Vagina (tissue), 2 donors: ENCODE results near the gene ZNF28. TPM values are rescaled to one million over a fixed set of nuclear protein-coding genes. Genes with fewer than 3 reads are reported as not detected.
"Not testable (repeated sequence)": the region's sequence is repeated elsewhere in the genome, so short reads cannot be mapped to it uniquely, and the experiment has no call there.

ENCODE experiments used
- DNase-seq, 2 donors: peaks; one replicate each; pipeline ENCODE4 v3.0.0-alpha.2; 2017; ENCODE audit errors: extremely low spot score in 2 of 2
- H3K27ac ChIP-seq: fragments of 200-600 bp; sonication (generic); one replicate; pipeline ENCODE4 v1.5.1; 2019
- H3K27me3 ChIP-seq: fragments of 200-600 bp; sonication (generic); one replicate; pipeline ENCODE4 v1.5.1; 2019
- H3K36me3 ChIP-seq, 2 donors: fragments of 200-600 bp; sonication (generic); one replicate each; pipeline ENCODE4 v1.5.1; 2017 to 2019
- H3K4me1 ChIP-seq: fragments of 200-600 bp; sonication (generic); one replicate; pipeline ENCODE4 v1.5.1; 2019
- H3K4me3 ChIP-seq, 2 donors: fragments of 200-600 bp; sonication (generic); 1 replicate in 1 of 2; 2 replicates in 1 of 2; pipeline ENCODE4 v1.5.1; 2016 to 2019
- H3K9me3 ChIP-seq: fragments of 200-600 bp; sonication (generic); one replicate; pipeline ENCODE4 v1.5.1; 2019
- POLR2A ChIP-seq, 2 donors: fragments of 450-650 bp; IDR thresholded peaks; one replicate each; pipeline ENCODE4 v1.6.1; 2017; ENCODE audit warnings: antibody characterized with exemption in 2 of 2, mild to moderate bottlenecking in 2 of 2, moderate library complexity in 2 of 2
- POLR2AphosphoS5 ChIP-seq, 2 donors: sonication (generic); formaldehyde crosslinking; IDR thresholded peaks; one replicate each; pipeline ENCODE4 v1.9.0; 2017; ENCODE audit warnings: antibody characterized with exemption in 2 of 2, mild to moderate bottlenecking in 2 of 2, low read depth in 1 of 2; ENCODE audit not compliant: insufficient read depth in 1 of 2
- intact Hi-C: fragments of 100-400 bp; cut with DNase I; formaldehyde crosslinking; loops from one replicate; pipeline ENCODE4 v1.15.1; 2023
- total RNA-seq: library from RNA; depleted of rRNA; stranded (reverse); fragments of >200 nt; gene quantifications from one replicate; pipeline ENCODE4 v1.2.3, GENCODE V29; 2016
- TF ChIP-seq, protein P1 (sequence below), 3 experiments: fragments of 450-650 bp in 2 of 3; fragments of 200-600 bp in 1 of 3; sonication (generic) in 1 of 3; IDR thresholded peaks; one replicate each; pipeline ENCODE4 v1.5.1; 2017 to 2019; ENCODE audit warnings: antibody characterized with exemption in 3 of 3, mild to moderate bottlenecking in 2 of 3, moderate library complexity in 2 of 3

ZNF28 gene
- total RNA-seq: 10.3 TPM

DNA sequence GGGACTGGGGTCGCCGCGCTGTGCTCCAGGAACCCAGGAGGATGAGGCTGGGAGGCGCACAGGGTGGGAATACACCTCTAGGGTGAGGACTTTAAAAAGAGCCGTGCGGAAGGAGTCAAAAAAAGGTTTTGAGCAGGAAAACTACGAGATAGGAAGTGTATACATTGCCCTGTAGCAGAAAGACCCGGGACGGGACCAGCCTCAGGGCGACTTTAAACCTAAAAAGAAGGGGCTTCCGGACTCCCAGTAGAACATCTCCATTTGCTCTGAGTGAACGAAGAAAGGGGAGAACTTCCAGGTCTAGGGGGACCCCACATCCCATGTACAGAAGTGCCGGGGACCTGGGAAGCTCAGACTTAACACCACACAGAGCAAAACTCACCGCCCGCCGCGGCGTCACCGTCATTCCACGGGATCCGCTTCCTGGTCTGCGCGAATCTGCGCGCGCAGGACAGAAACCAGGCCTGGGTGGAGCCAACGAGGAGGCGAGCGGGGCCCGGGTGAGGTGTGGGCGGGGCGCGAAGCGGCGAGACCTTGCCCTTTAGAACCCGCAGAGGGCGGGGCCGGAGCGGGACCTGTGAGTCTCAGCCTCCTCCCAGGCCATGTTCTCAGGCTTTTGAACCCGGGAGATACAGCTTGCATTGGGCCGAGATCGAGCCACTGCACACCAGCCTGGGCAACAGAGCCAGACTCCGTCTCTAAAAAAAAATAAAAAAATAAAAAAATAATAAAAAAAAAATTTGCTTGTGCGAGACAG is at the start of gene ZNF28:
Gene ZNF28 (minus strand): TSS at position 430 of the 757 bp plus-strand sequence. CDS start 3,675 bp downstream, outside the sequence.
- peak within 1 kb of the TSS; percentile 46 for H3K27ac ChIP-seq
- TF ChIP-seq POLR2AphosphoS5 (IDR thresholded peaks at IDR 0.05; ENCODE audit: insufficient read depth in 1 of 2, low read depth in 1 of 2): peak; percentile 46 to 69
- H3K36me3 ChIP-seq: peaks cover 0 to 15% of the 10 kb centered on the region in 2 donors
- H3K9me3 ChIP-seq, H3K4me1 ChIP-seq, H3K27me3 ChIP-seq, intact Hi-C loops, DNase-seq: not testable (repeated sequence)
- peak within 1 kb of the TSS; percentile 64 to 69 for H3K4me3 ChIP-seq

- intact Hi-C loops, H3K4me1 ChIP-seq, H3K36me3 ChIP-seq, DNase-seq, H3K4me3 ChIP-seq, H3K9me3 ChIP-seq, H3K27ac ChIP-seq, H3K27me3 ChIP-seq: not testable (repeated sequence)
These were observed 46.6 kb upstream of the ZNF28 start for GRCh38 chr19:52868031-52868430.

- DNase-seq, H3K9me3 ChIP-seq, intact Hi-C loops, H3K27me3 ChIP-seq: not testable (repeated sequence)
- H3K36me3 ChIP-seq: peaks cover 0 to 15% of the 10 kb centered on the region in 2 donors
- H3K4me1 ChIP-seq: peaks cover 16% of the 10 kb centered on the region
- H3K4me3 ChIP-seq: peak within 1 kb of the TSS; percentile 45 to 60
- peak in 1 of 2 donors; percentile 39 for TF ChIP-seq POLR2A (IDR thresholded peaks at IDR 0.05)
- TF ChIP-seq, protein P1, sequence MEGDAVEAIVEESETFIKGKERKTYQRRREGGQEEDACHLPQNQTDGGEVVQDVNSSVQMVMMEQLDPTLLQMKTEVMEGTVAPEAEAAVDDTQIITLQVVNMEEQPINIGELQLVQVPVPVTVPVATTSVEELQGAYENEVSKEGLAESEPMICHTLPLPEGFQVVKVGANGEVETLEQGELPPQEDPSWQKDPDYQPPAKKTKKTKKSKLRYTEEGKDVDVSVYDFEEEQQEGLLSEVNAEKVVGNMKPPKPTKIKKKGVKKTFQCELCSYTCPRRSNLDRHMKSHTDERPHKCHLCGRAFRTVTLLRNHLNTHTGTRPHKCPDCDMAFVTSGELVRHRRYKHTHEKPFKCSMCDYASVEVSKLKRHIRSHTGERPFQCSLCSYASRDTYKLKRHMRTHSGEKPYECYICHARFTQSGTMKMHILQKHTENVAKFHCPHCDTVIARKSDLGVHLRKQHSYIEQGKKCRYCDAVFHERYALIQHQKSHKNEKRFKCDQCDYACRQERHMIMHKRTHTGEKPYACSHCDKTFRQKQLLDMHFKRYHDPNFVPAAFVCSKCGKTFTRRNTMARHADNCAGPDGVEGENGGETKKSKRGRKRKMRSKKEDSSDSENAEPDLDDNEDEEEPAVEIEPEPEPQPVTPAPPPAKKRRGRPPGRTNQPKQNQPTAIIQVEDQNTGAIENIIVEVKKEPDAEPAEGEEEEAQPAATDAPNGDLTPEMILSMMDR (IDR thresholded peaks at IDR 0.05): peak in 1 of 3 experiments; percentile 29
- peak in 1 of 2 donors; percentile 73 for TF ChIP-seq POLR2AphosphoS5 (IDR thresholded peaks at IDR 0.05; ENCODE audit: insufficient read depth in 1 of 2, low read depth in 1 of 2)
- peak within 1 kb of the TSS; percentile 63 for H3K27ac ChIP-seq
These were observed 36.2 kb upstream of the ZNF28 start, which contains the start of gene ZNF468 for GRCh38 chr19:52857378-52858191. Gene ZNF468, minus strand, starts transcription at chr19:52857619. Its CDS starts 3,347 bp downstream, at chr19:52854272.

GRCh38 chr19:52856540-52857377 is 35.3 kb upstream of the ZNF28 start:
- DNase-seq, intact Hi-C loops, H3K27me3 ChIP-seq, H3K9me3 ChIP-seq: not testable (repeated sequence)
- peaks cover 0 to 19% of the 10 kb centered on the region in 2 donors for H3K36me3 ChIP-seq
- H3K27ac ChIP-seq: peak overlapping the region; percentile 24
- peaks cover 16% of the 10 kb centered on the region for H3K4me1 ChIP-seq
- H3K4me3 ChIP-seq: peak overlapping the region; percentile 45 to 60

DNA sequence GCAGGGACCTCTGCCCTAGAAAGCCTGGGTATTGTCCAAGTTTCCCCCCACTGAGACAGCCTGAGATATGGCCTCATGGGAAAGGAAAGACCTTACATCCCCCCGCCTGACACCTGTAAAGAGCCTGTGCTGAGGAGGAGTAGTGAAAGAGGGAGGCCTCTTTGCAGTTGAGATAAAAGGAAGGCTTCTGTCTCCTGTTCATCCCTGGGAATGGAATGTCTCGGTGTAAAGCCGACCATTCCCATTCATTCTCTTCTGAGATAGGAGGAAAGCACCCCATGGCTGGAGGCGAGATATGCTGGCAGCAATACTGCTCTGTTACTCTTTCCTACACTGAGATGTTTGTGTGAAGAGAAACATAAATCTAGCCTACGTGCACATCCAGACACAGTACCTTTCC is 25.9 kb upstream of the ZNF28 start:
- H3K9me3 ChIP-seq, H3K27ac ChIP-seq, DNase-seq, H3K4me1 ChIP-seq, intact Hi-C loops, H3K27me3 ChIP-seq, H3K4me3 ChIP-seq: not testable (repeated sequence)
- peaks cover 6 to 86% of the 10 kb centered on the region in 2 donors for H3K36me3 ChIP-seq

DNA sequence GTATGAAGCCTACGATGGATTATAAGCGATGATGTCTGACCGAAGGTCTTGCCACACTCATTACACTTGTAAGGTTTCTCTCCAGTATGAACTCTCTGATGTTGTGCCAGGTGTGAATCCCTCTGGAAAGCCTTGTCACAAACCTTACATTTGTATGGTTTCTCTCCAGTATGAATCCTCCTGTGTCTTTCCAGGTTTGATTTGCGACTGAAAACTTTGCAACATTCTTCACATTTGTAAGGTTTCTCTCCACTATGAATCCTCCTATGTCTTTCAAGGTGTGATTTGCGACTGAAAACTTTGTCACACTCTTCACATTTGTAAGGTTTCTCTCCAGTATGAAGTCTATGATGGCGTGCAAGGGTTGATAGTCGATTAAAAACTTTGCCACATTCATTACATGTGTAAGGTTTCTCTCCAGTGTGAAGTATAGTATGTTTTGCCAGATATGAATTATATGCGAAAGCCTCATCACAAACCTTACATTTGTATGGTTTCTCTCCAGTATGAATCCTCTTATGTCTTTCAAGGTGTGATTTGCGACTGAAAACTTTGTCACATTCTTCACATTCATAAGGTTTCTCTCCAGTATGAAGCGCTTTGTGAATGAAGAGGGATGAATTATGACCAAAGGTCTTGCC is 19.5 kb upstream of the ZNF28 start:
- H3K4me3 ChIP-seq, H3K27ac ChIP-seq, H3K27me3 ChIP-seq, H3K4me1 ChIP-seq, DNase-seq, intact Hi-C loops: not testable (repeated sequence)
- H3K9me3 ChIP-seq: peaks cover 42% of the 10 kb centered on the region
- peaks cover 6 to 79% of the 10 kb centered on the region in 2 donors for H3K36me3 ChIP-seq

DNA sequence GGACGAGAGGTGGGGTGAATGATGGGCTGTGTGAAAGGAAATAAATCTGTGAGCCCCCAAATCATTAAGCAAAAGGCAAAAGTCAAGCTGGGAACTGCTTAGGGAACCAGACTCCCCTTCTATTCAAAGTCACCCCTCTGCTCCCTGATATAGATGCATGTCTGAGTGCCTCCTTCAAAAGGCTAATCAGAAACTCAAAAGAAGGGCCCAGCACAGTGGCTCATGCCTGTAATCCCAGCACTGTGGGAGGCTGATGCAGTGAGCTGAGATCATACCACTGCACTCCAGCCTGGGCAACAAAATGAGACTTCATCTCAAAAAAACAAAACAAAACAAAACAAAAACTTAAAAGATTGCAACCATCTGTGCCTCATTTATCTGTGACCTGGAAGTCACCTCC is 12.9 kb upstream of the ZNF28 start:
- DNase-seq, H3K4me3 ChIP-seq, H3K27ac ChIP-seq, H3K27me3 ChIP-seq, H3K4me1 ChIP-seq, intact Hi-C loops: not testable (repeated sequence)
- H3K9me3 ChIP-seq: peaks cover 11% of the 10 kb centered on the region
- peaks cover 0 to 14% of the 10 kb centered on the region in 2 donors for H3K36me3 ChIP-seq

- H3K36me3 ChIP-seq, H3K9me3 ChIP-seq, H3K4me3 ChIP-seq, H3K27ac ChIP-seq, DNase-seq, H3K27me3 ChIP-seq, intact Hi-C loops, H3K4me1 ChIP-seq: not testable (repeated sequence)
These were observed 12.1 kb upstream of the ZNF28 start for GRCh38 chr19:52833541-52833940.

DNA sequence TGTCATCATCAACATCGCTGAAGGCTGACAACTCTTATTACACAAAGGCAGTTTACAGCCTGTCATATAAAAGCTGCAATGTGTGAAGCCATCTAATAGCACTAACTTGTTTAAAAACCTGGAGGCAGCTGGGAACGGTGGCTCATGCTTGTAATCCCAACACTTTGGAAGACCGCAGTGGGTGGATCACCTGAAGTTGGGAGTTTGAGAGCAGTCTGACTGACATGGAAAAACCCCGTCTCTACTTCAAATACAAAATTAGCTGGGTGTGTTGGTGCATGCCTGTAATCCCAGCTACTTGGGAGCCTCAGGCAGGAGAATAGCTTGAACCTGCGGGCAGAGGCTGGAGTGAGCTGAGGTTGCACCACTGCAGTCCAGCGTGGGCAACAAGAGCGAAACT is 8.4 kb upstream of the ZNF28 start:
- H3K27ac ChIP-seq, H3K27me3 ChIP-seq, H3K36me3 ChIP-seq, DNase-seq, H3K4me3 ChIP-seq, intact Hi-C loops, H3K4me1 ChIP-seq, H3K9me3 ChIP-seq: not testable (repeated sequence)
